Measurements from ENCODE around the gene TBC1D2B.
A peak's percentile ranks its signal among the peaks of the same experiment; 100 is the strongest.

TBC1D2B gene

DNA sequence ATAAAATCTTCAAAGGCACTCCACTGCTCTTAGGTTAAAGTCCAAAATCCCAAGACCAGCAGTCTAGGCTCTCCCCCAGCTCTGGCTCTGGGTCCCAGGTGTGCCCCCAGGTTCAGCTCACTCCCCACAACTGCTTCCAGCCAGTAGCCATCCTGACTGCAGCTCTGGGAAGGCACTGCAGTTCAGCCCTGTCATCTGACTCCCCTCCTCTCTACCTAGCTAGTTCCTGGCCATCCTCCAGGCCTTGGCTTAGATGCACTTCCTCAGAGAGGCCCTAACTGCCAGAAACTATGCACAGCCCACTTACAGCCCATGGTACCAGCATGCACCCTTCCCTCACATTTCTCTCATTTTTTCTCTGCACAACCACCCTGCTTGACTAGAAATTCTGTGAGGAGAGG, 25.5 kb downstream of the TBC1D2B start:
- DNase-seq = peak; percentile 68

DNA sequence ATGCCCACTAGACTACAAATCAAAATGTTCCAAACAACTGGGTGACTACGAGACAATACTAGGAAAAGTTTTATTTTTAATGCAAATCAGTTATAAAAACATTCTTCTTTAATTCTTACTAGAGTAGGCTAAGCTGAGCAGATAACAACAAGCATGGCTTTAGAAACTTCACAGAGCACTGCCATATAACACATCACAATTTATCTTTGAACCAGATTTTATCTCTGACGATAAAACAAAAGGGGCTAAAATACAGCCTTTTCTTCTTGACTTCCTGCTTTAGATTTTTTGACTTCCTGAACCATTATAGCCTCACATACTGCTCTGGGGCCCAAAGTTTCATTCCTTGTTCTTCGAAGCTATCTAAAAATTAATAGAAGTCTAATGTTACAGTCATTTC, 25.9 kb downstream of the TBC1D2B start:
- no peak for DNase-seq

DNA sequence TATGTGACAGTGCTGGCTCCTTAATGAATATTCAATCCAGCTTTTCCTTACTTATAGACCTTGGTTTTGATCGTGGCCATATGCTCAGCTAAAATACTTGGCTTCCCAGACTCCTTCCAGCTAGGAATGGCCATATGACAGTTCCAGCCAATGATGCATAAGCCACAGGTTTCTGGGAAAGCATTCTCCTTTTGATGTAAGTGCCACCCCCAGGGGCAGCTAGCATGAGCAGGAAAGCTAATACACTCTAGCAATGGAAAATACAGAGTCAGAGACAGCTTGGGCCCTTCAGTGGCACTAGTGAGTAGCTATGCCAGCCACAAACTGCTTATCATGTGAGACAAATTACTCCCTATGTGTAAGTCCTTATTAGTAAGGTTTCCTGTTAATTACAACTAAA, 26.7 kb downstream of the TBC1D2B start:
- peak; percentile 61 for DNase-seq

DNA sequence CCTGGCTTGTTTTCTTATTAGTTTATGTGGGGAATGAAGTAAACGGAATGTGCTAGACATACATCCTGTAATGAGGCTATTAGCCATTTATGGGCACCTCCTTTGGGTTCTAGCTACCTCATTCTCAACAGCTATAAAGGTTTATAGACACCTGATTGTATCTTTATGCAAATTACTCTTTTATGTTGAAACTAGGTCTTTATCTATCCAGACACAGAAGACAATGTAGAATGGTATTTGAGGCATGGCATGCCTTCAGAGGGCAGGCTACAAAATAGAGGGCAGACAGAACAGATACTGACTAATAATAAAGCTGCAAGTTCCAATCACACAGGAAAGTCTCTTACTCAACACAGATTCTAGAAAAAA, 27.1 kb downstream of the TBC1D2B start:
- DNase-seq = no peak

DNA sequence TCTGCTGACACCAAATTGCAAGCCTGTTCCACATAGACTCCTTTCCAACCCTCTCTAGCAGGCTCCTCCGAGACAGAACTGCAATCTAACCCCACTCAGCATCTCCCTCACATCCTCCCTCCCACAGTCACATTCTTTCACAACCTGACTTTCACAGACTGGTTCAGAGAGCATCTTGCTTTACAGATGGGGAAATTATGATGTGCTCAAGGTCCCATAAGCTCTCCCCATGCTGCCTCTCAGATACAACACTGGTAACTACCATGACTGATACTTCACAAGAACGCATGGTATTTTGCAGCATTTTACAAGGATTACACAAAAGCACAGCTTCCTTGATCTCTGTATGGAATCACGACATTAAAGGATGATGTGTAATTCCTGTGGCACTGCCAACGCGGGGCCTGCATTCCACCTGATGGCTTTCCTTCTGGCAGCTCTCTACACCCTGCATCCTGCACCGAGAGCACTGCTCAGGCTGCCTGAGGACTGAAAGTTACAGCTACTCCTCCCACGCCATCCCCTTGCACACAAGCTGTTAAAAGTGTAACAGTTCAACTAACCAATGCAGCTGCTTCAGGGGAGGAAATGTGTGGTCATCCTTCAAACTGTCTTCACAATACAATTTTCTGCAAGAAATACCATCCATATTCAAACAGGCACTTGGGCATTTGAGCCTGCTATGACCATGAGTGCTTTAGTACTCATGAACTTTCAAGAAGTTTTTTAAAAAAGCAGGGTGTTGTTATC, 27.6 kb downstream of the TBC1D2B start:
- DNase-seq = peak; percentile 56

DNA sequence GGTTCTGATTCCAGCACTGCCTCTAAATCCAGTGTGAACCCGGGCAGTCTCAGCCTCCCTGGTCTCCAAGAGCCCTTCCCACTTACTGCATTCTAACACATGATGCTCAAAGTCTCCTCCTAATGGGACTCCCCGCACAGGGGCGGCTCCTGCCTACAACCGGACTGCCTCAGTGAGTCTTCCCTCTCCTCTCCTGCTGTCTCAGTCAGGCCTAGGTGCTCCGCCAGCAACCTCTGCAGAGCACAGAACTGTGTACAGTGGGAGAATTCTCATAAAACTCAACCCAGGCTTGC, 28.9 kb downstream of the TBC1D2B start:
- DNase-seq = peak; percentile 77

DNA sequence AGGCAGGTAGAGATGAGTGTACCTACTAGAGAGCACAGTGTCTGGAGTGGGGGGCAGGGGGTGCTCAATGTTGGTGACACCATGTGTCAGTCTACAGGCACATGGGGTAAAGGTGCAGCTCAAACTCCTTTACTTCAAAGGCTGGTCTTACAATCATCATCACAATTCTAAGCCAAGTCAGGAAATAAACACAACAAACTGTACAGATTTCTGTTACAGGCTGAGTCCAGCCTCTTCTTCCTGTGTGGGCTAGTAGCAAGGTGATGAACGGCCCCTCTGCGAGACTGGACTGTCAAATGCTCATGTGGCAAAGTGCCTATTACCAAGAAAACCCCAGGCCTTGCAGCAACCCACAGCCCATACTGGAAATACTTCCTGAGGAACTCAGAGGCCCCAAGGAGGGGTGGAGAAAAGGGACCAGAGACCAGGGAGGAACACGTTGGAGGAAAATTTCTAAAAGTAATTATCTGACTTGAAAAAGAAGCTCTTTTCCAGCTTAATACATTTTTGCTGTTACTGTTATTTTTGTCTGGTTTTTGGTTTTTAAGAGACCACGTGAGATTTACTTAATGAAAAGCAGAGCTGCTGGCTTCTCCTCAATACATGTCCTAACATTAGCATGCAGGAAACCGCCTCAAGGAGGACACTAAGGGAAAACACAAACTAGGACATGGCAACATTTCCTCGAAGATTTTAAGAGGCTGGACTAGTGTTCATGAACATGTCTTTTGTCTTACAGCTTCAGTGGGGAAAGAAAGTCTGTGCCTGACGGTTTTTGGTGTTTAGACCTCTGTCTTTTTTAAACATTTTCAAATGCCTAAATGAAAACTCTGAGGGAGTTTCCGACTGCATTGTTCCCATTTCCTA, 29.5 kb downstream of the TBC1D2B start:
- DNase-seq = peak; percentile 87

DNA sequence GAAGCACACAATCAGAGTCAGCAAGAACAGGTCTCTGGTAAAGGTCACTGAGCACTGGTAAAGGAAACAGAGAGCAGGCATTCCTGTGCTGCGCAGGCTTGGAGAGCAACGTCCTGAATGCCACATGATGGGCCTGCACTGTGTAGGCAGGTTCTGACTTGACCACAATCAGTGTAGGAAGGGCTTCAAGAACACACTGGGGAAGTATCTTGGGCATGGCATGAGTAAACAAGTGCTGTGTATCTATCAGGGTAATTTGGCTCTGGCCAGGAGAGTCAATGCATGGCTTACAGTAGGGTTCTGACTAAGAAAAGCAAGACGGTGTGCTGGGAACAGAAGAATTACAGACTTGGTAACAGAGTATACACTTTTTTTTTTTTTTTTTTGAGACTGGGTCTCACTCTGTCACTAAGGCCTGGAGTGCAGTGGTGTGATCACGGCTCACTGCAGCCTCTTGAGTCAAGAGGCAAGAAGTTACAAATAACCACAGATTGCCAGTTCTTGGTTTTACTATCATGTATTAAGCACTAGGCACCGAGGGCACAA, 30.6 kb downstream of the TBC1D2B start:
- no peak for DNase-seq

DNA sequence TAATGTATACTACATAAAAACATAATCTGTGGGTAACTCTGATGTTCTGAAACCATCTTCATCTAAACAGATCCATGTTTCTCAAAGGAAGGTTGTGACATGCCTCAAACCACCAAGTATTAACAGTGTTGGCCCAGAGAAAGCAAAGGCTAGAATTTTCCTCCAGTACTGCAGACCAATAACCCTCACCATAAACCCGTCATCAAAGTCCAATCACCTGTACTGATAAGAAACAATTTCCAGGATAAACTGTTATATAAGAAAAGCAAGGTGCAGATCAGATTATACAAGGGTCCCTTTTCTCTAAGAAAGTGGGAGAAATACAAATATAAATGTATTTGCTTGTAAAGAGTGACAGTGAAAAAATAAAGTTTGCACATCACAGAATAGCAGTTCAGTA, 32.3 kb downstream of the TBC1D2B start:
- no peak for DNase-seq

DNA sequence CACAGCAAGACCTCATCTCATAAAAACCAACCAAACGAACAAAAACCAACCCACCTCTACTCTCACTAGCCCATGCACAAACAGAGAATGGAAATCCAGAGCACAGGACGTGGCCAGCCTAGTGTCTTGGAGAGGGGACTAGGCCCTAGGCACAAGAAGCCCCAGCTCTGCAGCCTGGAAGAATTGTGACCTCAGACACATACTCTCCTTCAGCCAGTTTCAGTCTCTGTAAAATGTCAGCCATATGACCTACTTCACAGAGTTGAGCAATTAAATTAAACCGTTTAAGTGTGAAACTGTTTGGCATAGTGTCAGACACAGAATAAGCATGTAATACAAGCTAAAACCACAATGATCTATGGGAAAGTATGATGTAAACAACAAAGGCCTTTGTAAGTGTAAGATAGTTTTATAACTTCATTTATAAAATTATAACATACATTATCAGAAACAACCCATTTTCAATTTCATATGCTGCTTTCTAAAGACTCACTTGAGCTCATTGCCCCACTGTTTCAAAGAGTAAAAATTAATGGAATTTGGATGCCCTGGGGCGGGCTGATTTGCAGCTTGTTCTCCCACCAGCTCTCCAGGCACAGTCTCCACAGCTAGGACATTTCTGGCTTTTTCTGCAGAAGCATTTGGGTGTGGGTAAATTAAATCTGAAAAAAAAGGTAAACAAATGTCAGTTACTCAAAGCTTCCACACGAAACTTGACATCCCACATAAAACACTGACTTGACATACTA, 32.9 kb downstream of the TBC1D2B start:
- no peak for DNase-seq

DNA sequence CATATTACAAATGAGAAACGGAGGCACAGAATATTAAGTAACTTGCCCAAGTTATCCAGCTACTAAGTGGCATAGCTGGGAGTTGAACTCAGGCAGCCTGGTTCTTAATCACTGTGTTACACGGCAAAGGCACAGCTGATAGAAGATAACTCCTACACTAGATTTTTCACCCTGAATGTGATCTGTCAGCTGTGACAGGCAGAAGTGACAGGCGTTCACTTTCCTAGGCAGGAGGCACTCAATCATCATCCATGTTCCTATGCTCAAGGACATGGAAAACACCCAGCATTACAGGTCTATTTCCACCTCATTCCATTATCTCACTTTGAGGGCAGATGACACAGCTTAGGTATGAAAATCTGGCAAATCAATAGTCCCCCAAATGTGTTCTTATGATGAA, 35.6 kb downstream of the TBC1D2B start:
- DNase-seq = no peak

DNA sequence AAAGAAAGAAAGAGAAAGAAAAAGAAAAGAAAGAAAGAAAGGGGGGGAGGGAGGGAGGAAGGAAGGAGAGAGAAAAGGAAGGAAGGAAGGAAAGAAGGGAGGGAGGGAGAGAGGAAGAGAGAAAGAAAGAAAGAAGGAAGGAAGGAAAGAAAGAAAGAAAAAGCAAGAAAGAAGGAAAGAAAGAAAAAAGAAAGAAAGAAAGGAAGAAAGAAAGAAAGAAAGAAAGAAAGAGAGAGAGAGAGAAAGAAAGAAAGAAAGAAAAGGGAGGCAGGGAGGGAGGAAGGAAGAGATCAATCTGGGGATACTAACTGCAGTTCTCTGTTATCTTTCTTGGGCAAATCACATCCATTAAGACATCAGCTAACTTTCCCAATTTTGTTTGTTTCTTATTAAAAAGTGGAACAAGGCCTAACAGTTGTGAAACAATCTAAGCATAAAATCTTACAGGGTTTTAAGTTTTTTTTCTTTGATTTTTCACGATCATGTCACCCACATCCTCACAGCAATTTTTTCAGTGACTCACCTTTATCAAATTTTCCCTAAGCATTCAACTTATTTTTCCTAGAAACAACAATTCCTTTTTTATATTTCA, 36.8 kb downstream of the TBC1D2B start:
- no peak for DNase-seq

DNA sequence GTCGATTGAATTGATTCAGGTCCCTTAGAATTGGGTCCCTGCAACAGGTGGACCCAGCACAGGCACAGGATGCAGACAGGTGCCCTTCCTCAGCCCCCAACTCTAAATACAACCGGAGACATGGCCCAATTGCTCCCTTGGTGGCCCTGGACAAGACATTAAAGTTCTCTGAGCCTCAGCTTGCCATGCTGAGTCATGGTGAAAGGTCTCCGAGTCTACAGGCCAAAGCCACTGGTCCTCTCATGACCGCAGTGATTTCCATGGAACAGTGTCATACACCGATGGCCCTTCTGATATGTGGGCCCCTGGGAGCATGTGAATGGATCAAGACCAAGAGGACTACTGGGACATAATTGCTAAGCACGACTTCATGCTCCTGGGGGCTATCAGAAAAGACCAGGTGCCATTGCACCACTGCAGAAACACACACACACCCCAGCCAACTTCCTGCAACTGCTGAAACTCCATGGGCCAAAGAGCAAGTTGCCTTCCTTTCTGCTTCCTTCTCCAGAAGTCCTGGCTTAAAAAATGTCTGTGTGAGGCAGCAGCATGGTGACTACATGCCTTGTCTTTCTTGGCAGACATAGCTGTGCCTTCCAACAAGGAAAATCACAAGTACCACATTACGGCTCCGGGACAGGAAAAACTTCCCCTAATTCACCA, 38.8 kb downstream of the TBC1D2B start:
- DNase-seq = no peak

DNA sequence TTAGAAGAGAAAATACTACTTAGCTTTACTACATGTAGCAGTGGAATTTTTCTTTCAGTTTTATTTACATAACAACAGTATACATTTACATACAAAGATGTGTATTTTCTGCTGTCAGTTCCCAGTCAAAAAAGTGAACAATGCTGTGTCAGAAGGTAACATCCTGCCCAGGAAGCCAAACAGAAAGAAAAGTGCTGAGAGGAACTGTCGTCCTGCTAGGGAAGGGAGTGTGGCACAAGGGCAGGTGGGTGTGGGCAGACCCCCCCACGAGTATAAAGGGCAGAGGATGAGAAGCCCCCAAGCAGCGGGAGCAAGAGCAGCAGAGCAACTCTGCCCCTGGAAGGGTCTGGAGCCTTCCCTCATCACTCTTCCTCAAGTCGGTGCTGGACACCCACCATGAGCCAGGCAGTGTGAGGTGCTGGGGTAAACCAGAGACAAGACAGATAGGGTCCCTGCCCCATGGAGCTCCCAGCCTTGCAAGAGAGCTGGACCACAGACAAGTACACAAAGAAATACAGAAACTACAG, 39.7 kb downstream of the TBC1D2B start:
- DNase-seq = no peak

DNA sequence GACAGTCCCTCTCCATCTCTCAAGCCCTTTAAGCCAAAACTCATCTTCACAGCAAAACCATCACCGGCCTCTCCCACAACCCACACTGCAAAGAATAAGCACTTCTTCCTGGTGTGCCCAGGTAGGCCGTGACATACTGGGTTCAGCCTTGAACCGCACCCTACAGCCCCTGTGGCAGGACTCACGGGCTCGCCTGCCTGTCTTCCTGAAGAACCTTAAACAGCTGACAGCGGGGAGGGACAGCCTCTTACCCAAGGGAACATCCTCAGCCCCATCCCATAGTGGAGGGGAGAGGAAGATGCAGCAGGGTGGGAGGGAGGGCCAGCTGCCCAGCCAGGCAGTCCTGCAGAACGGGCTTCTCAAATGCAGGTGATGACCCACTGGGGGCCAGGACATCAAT, 40.2 kb downstream of the TBC1D2B start:
- DNase-seq = no peak

DNA sequence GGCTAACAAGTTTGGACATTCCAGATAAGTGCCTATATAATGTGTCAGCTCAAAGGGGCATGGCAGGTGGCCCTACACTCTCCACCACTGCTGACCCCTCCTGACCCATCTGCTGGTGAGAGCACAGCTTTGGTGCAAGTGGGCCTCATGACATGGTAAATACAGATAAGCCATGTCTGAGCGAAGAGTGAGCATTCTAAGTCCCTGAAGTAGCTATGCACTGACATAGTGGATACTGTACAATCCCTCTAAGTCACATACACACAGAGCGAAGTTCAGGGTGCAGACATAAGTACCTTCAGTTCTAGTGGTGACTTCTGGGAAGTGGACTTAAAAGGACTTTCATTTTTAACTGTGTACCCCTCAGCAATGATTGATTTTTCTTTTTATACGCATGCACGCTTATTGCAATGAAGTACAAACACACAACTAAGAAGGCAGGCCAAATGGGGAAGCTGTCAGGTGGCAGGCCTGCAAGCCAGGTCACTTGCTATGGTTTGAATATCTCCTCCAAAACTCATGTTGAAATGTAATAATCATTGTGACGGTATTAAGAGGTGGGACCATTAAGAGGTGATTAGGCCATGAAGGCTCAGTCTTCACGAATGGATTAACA, 41.5 kb downstream of the TBC1D2B start:
- DNase-seq = no peak

DNA sequence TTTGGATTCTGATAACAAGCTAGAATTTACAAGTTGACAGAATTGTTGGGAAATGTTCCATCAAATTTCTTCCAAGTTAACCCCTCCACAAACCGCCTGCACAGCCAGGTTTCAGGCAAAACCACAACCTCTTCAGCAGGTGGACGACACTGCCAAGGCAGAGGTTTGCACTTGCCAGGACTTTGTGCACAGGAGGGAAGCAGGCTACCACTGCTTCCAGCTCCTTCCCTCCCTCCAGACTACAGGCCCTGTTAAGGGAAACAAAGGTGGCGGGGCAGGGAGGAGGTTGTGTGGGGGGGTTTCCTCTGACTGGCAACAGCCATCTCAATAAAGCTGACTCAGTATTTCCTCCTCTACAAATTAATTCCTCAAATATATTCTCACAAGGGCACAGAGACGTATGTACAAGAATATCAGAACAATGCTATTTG, 42.2 kb downstream of the TBC1D2B start:
- DNase-seq = peak; percentile 48

DNA sequence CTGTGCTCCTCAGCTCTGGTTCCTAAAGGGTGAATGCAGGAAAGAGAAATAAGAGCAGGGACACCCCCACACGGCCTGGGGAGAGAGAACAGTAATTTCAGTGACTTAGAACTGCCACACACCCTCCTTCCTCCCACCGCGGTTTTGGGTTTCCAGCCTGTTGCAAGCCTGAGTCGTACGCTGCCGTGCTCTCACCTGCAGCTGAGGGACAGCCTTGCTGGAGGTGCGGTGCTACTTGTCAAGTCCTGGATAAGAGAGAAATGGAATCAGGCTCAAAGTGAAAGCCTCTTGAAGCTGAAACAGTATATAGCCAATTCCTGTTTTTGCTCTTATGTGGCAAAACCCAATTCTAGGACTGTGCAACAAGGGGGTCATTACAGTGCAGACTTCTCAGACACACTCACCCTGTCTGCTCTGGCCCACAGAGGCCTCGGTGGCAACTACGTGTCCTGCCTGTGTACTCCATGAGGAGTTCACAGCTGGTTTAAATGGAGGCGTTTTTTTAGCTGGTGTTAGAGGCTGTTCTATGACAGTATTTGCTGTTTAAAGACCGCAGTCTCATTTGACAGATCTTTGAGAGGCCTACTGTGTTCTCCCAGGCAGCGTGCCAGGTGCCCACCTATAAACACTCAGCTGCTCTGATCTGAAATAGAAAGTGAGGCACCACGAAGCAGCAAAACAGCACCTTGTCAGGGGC, 42.9 kb downstream of the TBC1D2B start:
- DNase-seq = no peak

DNA sequence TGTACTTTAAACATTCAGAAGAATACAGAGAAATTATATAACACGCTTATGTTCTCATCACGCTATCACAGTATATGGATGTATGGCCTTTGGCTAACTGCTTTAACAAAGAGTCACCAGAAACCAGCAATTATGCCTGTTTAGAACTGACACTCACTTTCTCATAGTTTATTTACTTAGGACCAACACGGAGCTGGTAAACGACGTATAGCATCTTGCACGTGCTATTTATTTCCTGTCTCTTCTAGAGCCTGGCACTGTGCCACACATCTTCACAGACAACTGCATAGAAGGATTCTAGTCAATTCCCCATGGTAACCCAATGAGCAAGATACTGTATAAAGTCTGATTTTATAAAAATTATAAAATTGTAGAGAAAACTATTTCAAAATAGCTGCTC, 43.6 kb downstream of the TBC1D2B start:
- no peak for DNase-seq

DNA sequence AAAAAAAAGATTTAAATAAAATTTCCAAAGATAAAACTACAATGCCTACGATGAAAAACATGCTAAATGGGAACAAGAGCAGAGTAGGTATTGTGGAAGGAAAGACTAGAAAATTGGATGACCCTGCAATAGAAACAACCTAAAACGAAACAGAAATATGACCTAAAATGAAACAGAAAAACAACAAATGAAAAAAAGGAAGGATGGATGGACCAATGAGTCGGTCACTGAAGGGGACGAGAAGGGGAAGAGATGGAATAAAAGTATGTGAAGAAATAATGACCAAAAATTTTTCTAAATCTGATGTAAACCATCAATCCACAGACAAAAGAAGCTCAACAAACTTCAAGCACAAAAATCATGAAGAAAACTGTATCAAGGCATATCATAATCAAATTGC, 44.8 kb downstream of the TBC1D2B start:
- no peak for DNase-seq

DNA sequence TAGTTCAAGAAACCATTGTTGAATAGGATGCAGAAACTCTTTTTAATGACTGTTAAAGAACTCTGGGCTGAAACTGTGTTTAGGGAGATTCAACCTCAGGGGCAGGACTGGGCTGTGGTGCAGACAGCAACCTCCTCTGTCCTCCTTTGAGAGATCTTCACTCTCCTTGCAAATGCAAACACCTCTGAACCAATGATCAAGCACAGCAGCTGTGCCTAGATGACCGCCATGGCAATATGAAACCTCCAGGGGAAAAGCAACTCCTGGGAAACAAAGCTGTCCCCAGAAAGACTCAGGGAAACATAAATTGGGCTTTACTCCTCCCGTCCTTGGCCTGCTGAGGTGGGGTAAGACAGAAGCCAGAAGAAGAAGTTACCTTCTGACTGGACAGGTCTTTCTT, 52.6 kb downstream of the TBC1D2B start:
- DNase-seq = no peak
